GM12878 (cell line): ENCODE data around the gene PPM1J. TPM values are rescaled to one million over a fixed set of nuclear protein-coding genes. Genes with fewer than 3 reads are reported as not detected.

Experiments
- ATAC-seq: fragments of 200-7000 bp; cut with Tn5 transposase; 3 replicates; pipeline ENCODE4 v1.9.1; 2020; ENCODE audit warnings: mild to moderate bottlenecking, moderate library complexity
- BruUV-seq: library from RNA; stranded (reverse); fragments of 400-500 nt; replicated peaks from 2 replicates; lab custom pipeline; 2021; lab: Mats Ljungman, UMichigan
- CTCF ChIA-PET: fragments of 300-600 bp; sonication (Branson Sonifier 250); formaldehyde crosslinking; extraction: SDS; loops from one replicate; lab custom pipeline; 2021; ENCODE audit warnings: inconsistent platforms; lab: Yijun Ruan, JAX
- POLR2A ChIA-PET: fragments of 350-600 bp; formaldehyde crosslinking; extraction: SDS; loops from one replicate; lab custom pipeline; 2021; ENCODE audit warnings: inconsistent platforms; lab: Charles Lee
- RAD21 ChIA-PET: fragments of 300-600 bp; sonication (Branson Sonifier 250); formaldehyde crosslinking; loops from one replicate; lab custom pipeline; 2023; ENCODE audit warnings: antibody characterized with exemption; ENCODE audit not compliant: unreplicated experiment; lab: Charles Lee
- SMC1A ChIA-PET: fragments of 300-600 bp; sonication (Branson Sonifier 250); formaldehyde crosslinking; loops from one replicate; lab custom pipeline; 2023; ENCODE audit not compliant: unreplicated experiment, uncharacterized antibody; lab: Charles Lee
- DNase-seq: peaks from one replicate; pipeline ENCODE4 v3.0.0-alpha.2; 2011; ENCODE audit warnings: low read depth, low spot score
- FAIRE-seq: peaks from 3 replicates; lab custom pipeline; 2011; peaks lifted over from hg19 to GRCh38; lab: Jason Lieb, UNC
- H2AFZ ChIP-seq: 2 replicates; pipeline ENCODE4 v1.6.0; 2011; ENCODE audit warnings: low read depth, low read length, control low read depth; ENCODE audit not compliant: control insufficient read depth
- H3K27ac ChIP-seq: 2 replicates; pipeline ENCODE4 v1.5.1; 2011; ENCODE audit warnings: control low read depth; ENCODE audit not compliant: control insufficient read depth, insufficient read depth
- H3K27me3 ChIP-seq, 2 experiments: replicated peaks in 1 of 2; 2 replicates each; pipeline versions ENCODE4 v1.6.0 to v1.6.1; 2011; ENCODE audit warnings: low read length in 1 of 2; ENCODE audit not compliant: control insufficient read depth in 2 of 2, insufficient read depth in 2 of 2
- H3K36me3 ChIP-seq, 2 experiments: 2 replicates each; pipeline ENCODE4 v1.5.1; 2011; ENCODE audit warnings: low read length in 1 of 2; ENCODE audit not compliant: control insufficient read depth in 2 of 2, insufficient read depth in 2 of 2
- H3K4me1 ChIP-seq: 2 replicates; pipeline ENCODE4 v1.6.1; 2011; ENCODE audit warnings: mild to moderate bottlenecking, low read length, moderate library complexity, mixed read lengths; ENCODE audit not compliant: control insufficient read depth, insufficient read depth
- H3K4me2 ChIP-seq: 2 replicates; pipeline ENCODE4 v1.6.0; 2011; ENCODE audit warnings: control low read depth; ENCODE audit not compliant: control insufficient read depth, insufficient read depth
- H3K4me3 ChIP-seq: fragments of 200-600 bp; sonication (generic); 2 replicates; pipeline ENCODE4 v1.5.1; 2016
- H3K79me2 ChIP-seq: 2 replicates; pipeline ENCODE4 v1.6.0; 2011; ENCODE audit warnings: low read length; ENCODE audit not compliant: control insufficient read depth, insufficient read depth
- H3K9ac ChIP-seq: 2 replicates; pipeline ENCODE4 v1.8.0; 2011; ENCODE audit warnings: low read length, control low read depth, mixed read lengths; ENCODE audit not compliant: control insufficient read depth, insufficient read depth
- H3K9me3 ChIP-seq: replicated peaks from 3 replicates; pipeline ENCODE4 v1.5.1; 2011; ENCODE audit warnings: mild to moderate bottlenecking, low read length; ENCODE audit not compliant: control insufficient read depth, insufficient read depth
- H4K20me1 ChIP-seq: 2 replicates; pipeline ENCODE4 v1.6.0; 2011; ENCODE audit not compliant: control insufficient read depth, insufficient read depth
- CREM ChIP-seq: IDR thresholded peaks from 2 replicates; pipeline ENCODE4 v1.6.1; 2014; ENCODE audit warnings: antibody characterized with exemption, low read depth
- WGBS: methylation state at CpG from one replicate; pipeline ENCODE4 v1.1.6; 2016; ENCODE audit warnings: low lambda C conversion rate; ENCODE audit not compliant: insufficient replicate concordance, insufficient coverage; ENCODE audit errors: missing lambda C conversion rate; 5-methylcytosine and 5-hydroxymethylcytosine counted together
- in situ Hi-C: fragments of 300-500 bp; cut with MboI; formaldehyde crosslinking; loops from 9 replicates; pipeline ENCODE4 v1.14.3; 2018; ENCODE audit warnings: mixed read lengths
- intact Hi-C: fragments of 100-400 bp; cut with micrococcal nuclease; formaldehyde crosslinking; loops from one replicate; pipeline ENCODE4 v1.14.2; 2022; ENCODE audit not compliant: unreplicated experiment
- polyA plus RNA-seq, 11 experiments: library from polyadenylated mRNA; depleted of rRNA in 4 of 11; unstranded in 6 of 11; stranded (reverse) in 5 of 11; fragments of >200 nt; fragmentation: Nextera tagmentation in 4 of 11; fragmentation: Illumina TruSeq in 1 of 11; extraction: Ambion mirVana in 4 of 11; extraction: Trizol in 1 of 11; gene quantifications; 1 replicate in 1 of 11; 2 replicates in 10 of 11; pipeline versions ENCODE4 v1.2.1 to v1.2.3, GENCODE V29; 2011 to 2016; ENCODE audit warnings: inconsistent platforms in 2 of 11, missing spikeins in 2 of 11, low read depth in 1 of 11
- total RNA-seq, 4 experiments: library from RNA; depleted of rRNA in 3 of 4; stranded (reverse); fragments of >200 nt in 3 of 4; fragmentation: Illumina TruSeq in 1 of 4; extraction: Trizol in 1 of 4; gene quantifications; 2 replicates each; pipeline versions ENCODE4 v1.2.1 to v1.2.3, GENCODE V29; 2013 to 2021

The PPM1J gene
- total and polyA plus RNA-seq, 10 of the 15 experiments (the other 5 are each of a cell fraction or from before 2014, with no cell fraction given): 0.07 to 1.8 (median 0.59) TPM; not detected in 1

GRCh38 chr1:112701227-112702066 is 13.7 kb downstream of the PPM1J start:
- no peaks in the 10 kb centered on the region for H3K27me3 ChIP-seq
- in situ Hi-C loops: no loop called here
- H3K4me2 ChIP-seq: no peak overlapping the region; the same call in 1 of the 2 replicates
- POLR2A ChIA-PET: interaction anchor here (0.6 to 1.3 kb wide), 3 partner anchors 13 to 30 kb away, joined by 3 to 4 read pairs (median 3); no protein-coding TSS in a partner anchor
- H3K4me1 ChIP-seq: peaks cover 34% of the 10 kb centered on the region
- DNase-seq: no peak
- WGBS: 79% methylated on average over 17 of the region's 17 CpGs
- CTCF ChIA-PET: interaction anchor here (0.7 to 5.6 kb wide), 5 partner anchors 14 to 307 kb away, joined by 3 to 48 read pairs (median 3); partner anchors contain the start of gene PPM1J
- SMC1A ChIA-PET: interaction anchor here (0.9 to 4.0 kb wide), 5 partner anchors 22 to 239 kb away, joined by 3 to 28 read pairs (median 3); partner anchors contain the start of gene MOV10
- RAD21 ChIA-PET: interaction anchor here (1.3 to 4.1 kb wide), 3 partner anchors 14 to 65 kb away, joined by 8 to 42 read pairs (median 14); partner anchors contain the start of genes MOV10 and PPM1J
- no peak overlapping the region for H3K9ac ChIP-seq
- peak overlapping the region; percentile 62 for H3K27ac ChIP-seq
- H2AFZ ChIP-seq: no peak overlapping the region
- no peak overlapping the region for H3K4me3 ChIP-seq
- no peak for ATAC-seq
- no TSS peak for BruUV-seq
- intact Hi-C loops: no loop called here
- H3K36me3 ChIP-seq: peaks cover 0 to 18% of the 10 kb centered on the region in 2 experiments; a peak in 3 of 4 replicates
- H3K9me3 ChIP-seq: no peaks in the 10 kb centered on the region
- TF ChIP-seq CREM: no peak
- H4K20me1 ChIP-seq: no peaks in the 10 kb centered on the region
- FAIRE-seq: no peak
- peaks cover 28% of the 10 kb centered on the region for H3K79me2 ChIP-seq
